ENCODE measurements around the gene LMLN. TPM values are rescaled to one million over a fixed set of nuclear protein-coding genes. Genes with fewer than 3 reads are reported as not detected.
"Not testable (repeated sequence)": the region's sequence is repeated elsewhere in the genome, so short reads cannot be mapped to it uniquely, and the experiment has no call there.

The LMLN gene
- total RNA-seq, 1 donor from 2014 or later, result 2.0 TPM

DNA sequence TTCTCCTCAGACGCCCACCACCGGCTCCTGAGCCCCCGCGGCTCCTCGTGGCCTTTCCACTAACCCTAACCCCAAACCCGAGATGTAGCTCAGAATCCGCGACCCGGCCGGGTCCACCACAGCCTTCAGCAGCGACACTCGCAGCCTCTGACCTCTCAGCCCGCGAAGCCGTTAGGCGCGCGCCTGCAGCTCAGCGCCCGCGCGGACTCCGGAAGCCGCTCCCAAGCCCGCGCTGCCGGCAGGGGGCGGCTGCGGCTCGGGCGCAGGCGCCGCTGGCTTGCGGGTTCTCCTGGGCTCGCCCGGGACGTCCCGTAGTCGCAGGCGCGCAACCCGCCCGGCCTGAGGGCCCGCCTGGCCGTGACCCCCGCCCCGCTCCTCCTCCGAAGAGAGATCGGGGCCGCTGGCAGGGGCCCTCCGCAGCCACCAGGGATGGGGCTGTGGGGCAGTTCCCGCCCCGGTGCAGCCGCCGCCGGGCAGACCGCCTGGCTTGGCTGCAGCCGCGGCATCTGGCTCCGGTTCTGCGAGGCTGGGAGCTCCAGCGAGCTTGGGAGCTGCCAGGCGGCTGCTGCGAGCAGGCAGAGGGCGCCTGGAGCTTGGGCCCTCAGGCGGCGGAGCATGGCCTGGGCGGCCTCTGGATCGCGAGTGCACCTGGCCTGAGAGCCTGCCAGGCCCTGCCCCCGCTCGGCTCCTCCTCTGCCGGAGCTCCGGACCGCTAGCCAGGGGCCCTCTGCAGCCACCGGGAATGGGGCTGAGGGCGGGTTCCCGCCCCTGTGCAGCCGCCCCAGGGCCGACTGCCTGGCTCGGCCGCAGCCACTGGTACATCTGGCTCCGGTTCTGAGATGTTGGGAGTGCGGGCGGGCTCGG lies 120.7 kb downstream of the LMLN start:
- peak; percentile 80 for DNase-seq

GRCh38 chr3:198081421-198081844 lies 121.4 kb downstream of the LMLN start:
- DNase-seq, result no peak

DNA sequence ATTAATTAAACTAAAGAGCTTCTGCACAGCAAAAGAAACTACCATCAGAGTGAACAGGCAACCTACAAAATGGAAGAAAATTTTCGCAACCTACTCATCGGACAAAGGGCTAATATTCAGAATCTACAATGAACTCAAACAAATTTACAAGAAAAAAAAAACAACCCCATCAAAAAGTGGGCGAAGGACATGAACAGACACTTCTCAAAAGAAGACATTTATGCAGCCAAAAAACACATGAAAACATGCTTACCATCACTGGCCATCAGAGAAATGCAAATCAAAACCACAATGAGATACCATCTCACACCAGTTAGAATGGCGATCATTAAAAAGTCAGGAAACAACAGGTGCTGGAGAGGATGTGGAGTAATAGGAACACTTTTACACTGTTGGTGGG lies 122.2 kb downstream of the LMLN start:
- not testable (repeated sequence) for DNase-seq

- no peak for DNase-seq
Observed at GRCh38 chr3:198088421-198088955, 128.5 kb downstream of the LMLN start.

DNA sequence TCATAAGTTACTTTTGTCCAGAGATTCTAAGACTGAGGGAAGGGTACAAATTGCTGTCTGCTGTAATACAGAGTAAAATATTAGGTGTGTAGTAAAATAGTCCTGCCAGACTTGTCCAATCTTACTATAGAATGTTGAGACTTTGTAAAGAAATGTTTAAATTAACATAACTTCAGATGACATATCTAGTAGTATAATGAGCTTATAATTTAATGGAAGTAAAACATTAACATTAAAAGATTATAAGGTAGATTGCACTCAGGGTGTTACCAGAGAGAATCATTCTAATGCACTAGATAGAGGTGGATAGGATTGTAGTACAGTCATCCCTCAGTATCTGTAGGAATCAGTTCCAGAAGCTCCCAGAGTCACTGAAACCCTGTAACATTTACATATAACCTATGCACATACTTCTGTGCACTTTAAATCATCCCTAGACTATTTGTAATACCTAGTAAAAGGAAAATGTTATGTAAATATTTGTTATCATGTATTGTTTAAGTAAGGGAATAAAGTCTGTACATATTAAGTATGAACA lies 130.8 kb downstream of the LMLN start:
- no peak for DNase-seq

- no peak for DNase-seq
Observed at GRCh38 chr3:198092276-198092675, 132.3 kb downstream of the LMLN start.

GRCh38 chr3:198093112-198093679 lies 133.2 kb downstream of the LMLN start:
- no peak for DNase-seq

Other genes starting within 250 kb of the LMLN start
- gene RUBCN, start 223.3 kb upstream of the LMLN start, total RNA-seq, result 8.8 and 15.3 TPM in 2 replicates
- 73.2 and 110 TPM in 2 replicates for gene FYTTD1, start 210.3 kb upstream of the LMLN start, total RNA-seq
- 82.4 and 154 TPM in 2 replicates for gene LRCH3, start 169.0 kb upstream of the LMLN start, total RNA-seq
- 417 and 678 TPM in 2 replicates for gene RPL35A, start 10.0 kb upstream of the LMLN start, total RNA-seq